SK-N-SH (cell line): Measurements from ENCODE around the gene FAM184B.

ENCODE experiments used
- CHD2 ChIP-seq: fragments of 150-350 bp; IDR thresholded peaks from 2 replicates; pipeline ENCODE4 v1.6.1; 2018; ENCODE audit warnings: low read length; ENCODE audit not compliant: partially characterized antibody
- EP300 ChIP-seq, 2 experiments: IDR thresholded peaks; 2 replicates each; pipeline versions ENCODE4 v1.4.0 to v1.6.1; 2012; ENCODE audit warnings: borderline replicate concordance in 1 of 2, low read depth in 1 of 2, low read length in 1 of 2
- FOSL2 ChIP-seq: IDR thresholded peaks from 2 replicates; pipeline ENCODE4 v1.4.0; 2012; ENCODE audit warnings: low read depth, mild to moderate bottlenecking, moderate library complexity, borderline replicate concordance
- FOXJ3 ChIP-seq: sonication (generic); formaldehyde crosslinking; IDR thresholded peaks from 2 replicates; pipeline ENCODE4 v1.5.1; 2020; ENCODE audit warnings: mild to moderate bottlenecking, missing genetic modification reagents
- POLR2AphosphoS5 ChIP-seq: IDR thresholded peaks from 2 replicates; pipeline ENCODE4 v1.6.1; 2012; ENCODE audit warnings: low read depth, low read length
- RAD21 ChIP-seq: IDR thresholded peaks from 2 replicates; pipeline ENCODE4 v1.6.1; 2012; ENCODE audit warnings: mild to moderate bottlenecking, low read length
- REST ChIP-seq: IDR thresholded peaks from 2 replicates; pipeline ENCODE4 v1.6.1; 2012; ENCODE audit warnings: mild to moderate bottlenecking, low read depth, low read length, moderate library complexity
- TAF1 ChIP-seq: IDR thresholded peaks from 2 replicates; pipeline ENCODE4 v1.6.1; 2012; ENCODE audit warnings: low read depth, mild to moderate bottlenecking, low read length, moderate library complexity, borderline replicate concordance
- USF1 ChIP-seq: IDR thresholded peaks from 2 replicates; pipeline ENCODE4 v1.4.0; 2012; ENCODE audit warnings: low read depth, borderline replicate concordance
- YY1 ChIP-seq: IDR thresholded peaks from 2 replicates; pipeline ENCODE4 v1.4.0; 2012; ENCODE audit warnings: low read depth, mild to moderate bottlenecking
- TF ChIP-seq, protein P1 (sequence below): fragments of 200-600 bp; sonication (generic); IDR thresholded peaks from 2 replicates; pipeline ENCODE4 v1.6.1; 2017; ENCODE audit warnings: antibody characterized with exemption, mild to moderate bottlenecking, moderate library complexity
- TF ChIP-seq, protein P2 (sequence below): fragments of 150-350 bp; IDR thresholded peaks from 2 replicates; pipeline ENCODE4 v1.6.1; 2017; ENCODE audit warnings: antibody characterized with exemption, low read length, low read depth, borderline replicate concordance
- TF ChIP-seq, protein P3 (sequence below): IDR thresholded peaks from 2 replicates; pipeline ENCODE4 v1.4.0; 2012; ENCODE audit warnings: low read depth, borderline replicate concordance

GRCh38 chr4:17647927-17648326 is 133.5 kb downstream of the FAM184B start:
- TF ChIP-seq, protein P1, sequence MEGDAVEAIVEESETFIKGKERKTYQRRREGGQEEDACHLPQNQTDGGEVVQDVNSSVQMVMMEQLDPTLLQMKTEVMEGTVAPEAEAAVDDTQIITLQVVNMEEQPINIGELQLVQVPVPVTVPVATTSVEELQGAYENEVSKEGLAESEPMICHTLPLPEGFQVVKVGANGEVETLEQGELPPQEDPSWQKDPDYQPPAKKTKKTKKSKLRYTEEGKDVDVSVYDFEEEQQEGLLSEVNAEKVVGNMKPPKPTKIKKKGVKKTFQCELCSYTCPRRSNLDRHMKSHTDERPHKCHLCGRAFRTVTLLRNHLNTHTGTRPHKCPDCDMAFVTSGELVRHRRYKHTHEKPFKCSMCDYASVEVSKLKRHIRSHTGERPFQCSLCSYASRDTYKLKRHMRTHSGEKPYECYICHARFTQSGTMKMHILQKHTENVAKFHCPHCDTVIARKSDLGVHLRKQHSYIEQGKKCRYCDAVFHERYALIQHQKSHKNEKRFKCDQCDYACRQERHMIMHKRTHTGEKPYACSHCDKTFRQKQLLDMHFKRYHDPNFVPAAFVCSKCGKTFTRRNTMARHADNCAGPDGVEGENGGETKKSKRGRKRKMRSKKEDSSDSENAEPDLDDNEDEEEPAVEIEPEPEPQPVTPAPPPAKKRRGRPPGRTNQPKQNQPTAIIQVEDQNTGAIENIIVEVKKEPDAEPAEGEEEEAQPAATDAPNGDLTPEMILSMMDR, result no peak
- TF ChIP-seq EP300 (IDR thresholded peaks at IDR 0.05; ENCODE audit: borderline replicate concordance in 1 of 2, low read depth in 1 of 2, low read length in 1 of 2), result no peak
- TF ChIP-seq YY1, result no peak
- TF ChIP-seq POLR2AphosphoS5, result no peak
- TF ChIP-seq CHD2, result no peak
- TF ChIP-seq TAF1, result no peak
- TF ChIP-seq, protein P2, sequence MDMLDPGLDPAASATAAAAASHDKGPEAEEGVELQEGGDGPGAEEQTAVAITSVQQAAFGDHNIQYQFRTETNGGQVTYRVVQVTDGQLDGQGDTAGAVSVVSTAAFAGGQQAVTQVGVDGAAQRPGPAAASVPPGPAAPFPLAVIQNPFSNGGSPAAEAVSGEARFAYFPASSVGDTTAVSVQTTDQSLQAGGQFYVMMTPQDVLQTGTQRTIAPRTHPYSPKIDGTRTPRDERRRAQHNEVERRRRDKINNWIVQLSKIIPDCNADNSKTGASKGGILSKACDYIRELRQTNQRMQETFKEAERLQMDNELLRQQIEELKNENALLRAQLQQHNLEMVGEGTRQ, result no peak
- TF ChIP-seq RAD21, result no peak
- TF ChIP-seq USF1, result no peak
- no peak for TF ChIP-seq REST
- TF ChIP-seq FOSL2, result no peak
- TF ChIP-seq FOXJ3 (CRISPR knock-in tag), result no peak
- TF ChIP-seq, protein P3, sequence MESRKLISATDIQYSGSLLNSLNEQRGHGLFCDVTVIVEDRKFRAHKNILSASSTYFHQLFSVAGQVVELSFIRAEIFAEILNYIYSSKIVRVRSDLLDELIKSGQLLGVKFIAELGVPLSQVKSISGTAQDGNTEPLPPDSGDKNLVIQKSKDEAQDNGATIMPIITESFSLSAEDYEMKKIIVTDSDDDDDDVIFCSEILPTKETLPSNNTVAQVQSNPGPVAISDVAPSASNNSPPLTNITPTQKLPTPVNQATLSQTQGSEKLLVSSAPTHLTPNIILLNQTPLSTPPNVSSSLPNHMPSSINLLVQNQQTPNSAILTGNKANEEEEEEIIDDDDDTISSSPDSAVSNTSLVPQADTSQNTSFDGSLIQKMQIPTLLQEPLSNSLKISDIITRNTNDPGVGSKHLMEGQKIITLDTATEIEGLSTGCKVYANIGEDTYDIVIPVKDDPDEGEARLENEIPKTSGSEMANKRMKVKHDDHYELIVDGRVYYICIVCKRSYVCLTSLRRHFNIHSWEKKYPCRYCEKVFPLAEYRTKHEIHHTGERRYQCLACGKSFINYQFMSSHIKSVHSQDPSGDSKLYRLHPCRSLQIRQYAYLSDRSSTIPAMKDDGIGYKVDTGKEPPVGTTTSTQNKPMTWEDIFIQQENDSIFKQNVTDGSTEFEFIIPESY, result no peak
